HEK293T (cell line): ENCODE measurements around the gene ZSWIM3.
"Not testable (repeated sequence)": the region's sequence is repeated elsewhere in the genome, so short reads cannot be mapped to it uniquely, and the experiment has no call there.

Experiments used
- CTCF ChIA-PET: fragments of 350-600 bp; formaldehyde crosslinking; extraction: SDS; loops from one replicate; lab custom pipeline; 2021; ENCODE audit warnings: antibody characterized with exemption, inconsistent platforms; lab: Yijun Ruan, JAX
- POLR2A ChIA-PET: fragments of 350-600 bp; formaldehyde crosslinking; extraction: SDS; loops from one replicate; lab custom pipeline; 2020; ENCODE audit warnings: antibody characterized with exemption, inconsistent platforms; lab: Yijun Ruan, JAX
- DNase-seq: peaks from one replicate; pipeline ENCODE4 v3.0.0; 2012; ENCODE audit warnings: mixed read lengths; ENCODE audit errors: extremely low spot score
- ARNT ChIP-seq: fragments of 450-650 bp; IDR thresholded peaks from 2 replicates; pipeline ENCODE4 v1.6.1; 2017; ENCODE audit warnings: mild to moderate bottlenecking
- BHLHE40 ChIP-seq: fragments of 450-650 bp; IDR thresholded peaks from 2 replicates; pipeline ENCODE4 v1.6.1; 2016; ENCODE audit warnings: mild to moderate bottlenecking, moderate library complexity, borderline replicate concordance
- CTBP1 ChIP-seq: fragments of 450-650 bp; IDR thresholded peaks from 2 replicates; pipeline ENCODE4 v1.6.1; 2016; ENCODE audit warnings: borderline replicate concordance
- ELF4 ChIP-seq: fragments of 450-650 bp; IDR thresholded peaks from 2 replicates; pipeline ENCODE4 v1.6.1; 2017; ENCODE audit warnings: antibody characterized with exemption
- FOXA1 ChIP-seq: fragments of 450-650 bp; IDR thresholded peaks from 2 replicates; pipeline ENCODE4 v1.6.1; 2016; ENCODE audit warnings: mild to moderate bottlenecking
- FOXK2 ChIP-seq: fragments of 450-650 bp; IDR thresholded peaks from 2 replicates; pipeline ENCODE4 v1.6.1; 2016; ENCODE audit warnings: mild to moderate bottlenecking
- FOXM1 ChIP-seq: fragments of 450-650 bp; IDR thresholded peaks from 2 replicates; pipeline ENCODE4 v1.6.1; 2017; ENCODE audit warnings: mild to moderate bottlenecking, borderline replicate concordance
- HDGF ChIP-seq: fragments of 450-650 bp; IDR thresholded peaks from 2 replicates; pipeline ENCODE4 v1.6.1; 2017; ENCODE audit warnings: antibody characterized with exemption, borderline replicate concordance
- L3MBTL2 ChIP-seq: fragments of 450-650 bp; conservative IDR thresholded peaks from 2 replicates; pipeline ENCODE4 v1.6.1; 2016; ENCODE audit warnings: mild to moderate bottlenecking
- LEF1 ChIP-seq: fragments of 450-650 bp; IDR thresholded peaks from 2 replicates; pipeline ENCODE4 v1.6.1; 2017; ENCODE audit warnings: mild to moderate bottlenecking, borderline replicate concordance
- NFRKB ChIP-seq: fragments of 450-650 bp; IDR thresholded peaks from 2 replicates; pipeline ENCODE4 v1.6.1; 2016; ENCODE audit warnings: mild to moderate bottlenecking, moderate library complexity
- SP1 ChIP-seq: fragments of 450-650 bp; IDR thresholded peaks from 2 replicates; pipeline ENCODE4 v1.6.1; 2017
- SUZ12 ChIP-seq: fragments of 450-650 bp; IDR thresholded peaks from 2 replicates; pipeline ENCODE4 v1.6.1; 2016; ENCODE audit warnings: mild to moderate bottlenecking
- TARDBP ChIP-seq: fragments of 450-650 bp; IDR thresholded peaks from 2 replicates; pipeline ENCODE4 v1.6.1; 2016
- ZNF384 ChIP-seq: fragments of 450-650 bp; IDR thresholded peaks from 2 replicates; pipeline ENCODE4 v1.6.1; 2016
- TF ChIP-seq, protein P1 (sequence below): fragments of 450-650 bp; IDR thresholded peaks from 2 replicates; pipeline ENCODE4 v1.6.1; 2016

The ZSWIM3 gene

DNA sequence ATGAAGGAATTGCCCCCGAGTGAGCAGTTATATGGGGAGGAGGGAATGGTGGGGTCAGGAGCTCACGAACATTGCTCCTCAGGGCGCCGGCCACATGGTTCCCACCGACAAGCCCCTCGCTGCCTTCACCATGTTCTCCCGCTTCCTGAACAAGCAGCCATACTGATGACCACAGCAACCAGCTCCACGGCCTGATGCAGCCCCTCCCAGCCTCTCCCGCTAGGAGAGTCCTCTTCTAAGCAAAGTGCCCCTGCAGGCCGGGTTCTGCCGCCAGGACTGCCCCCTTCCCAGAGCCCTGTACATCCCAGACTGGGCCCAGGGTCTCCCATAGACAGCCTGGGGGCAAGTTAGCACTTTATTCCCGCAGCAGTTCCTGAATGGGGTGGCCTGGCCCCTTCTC, 40.9 kb downstream of the ZSWIM3 start:
- TF ChIP-seq HDGF (no peak), BHLHE40 (no peak), ARNT (no peak), LEF1 (no peak), FOXM1 (no peak), TARDBP (no peak), SUZ12 (no peak), ZNF384 (no peak), ELF4 (no peak), L3MBTL2 (no peak)
- no peak for DNase-seq
- POLR2A ChIA-PET: interaction anchor here (1.0 to 1.6 kb wide), 2 partner anchors 15 to 18 kb away, joined by 4 read pairs; partner anchors contain the start of gene ZSWIM1
- CTCF ChIA-PET: no interaction called here

- CTCF ChIA-PET: no interaction called here
- POLR2A ChIA-PET: interaction anchor here (1.0 to 1.6 kb wide), 2 partner anchors 16 to 19 kb away, joined by 4 read pairs; partner anchors contain the start of gene ZSWIM1
- DNase-seq: no peak
- no peak for TF ChIP-seq ARNT
- TF ChIP-seq ZNF384: no peak
- no peak for TF ChIP-seq HDGF
- TF ChIP-seq FOXM1: no peak
- TF ChIP-seq FOXA1: no peak
- TF ChIP-seq SP1: no peak
- TF ChIP-seq BHLHE40: no peak
- TF ChIP-seq, protein P1, sequence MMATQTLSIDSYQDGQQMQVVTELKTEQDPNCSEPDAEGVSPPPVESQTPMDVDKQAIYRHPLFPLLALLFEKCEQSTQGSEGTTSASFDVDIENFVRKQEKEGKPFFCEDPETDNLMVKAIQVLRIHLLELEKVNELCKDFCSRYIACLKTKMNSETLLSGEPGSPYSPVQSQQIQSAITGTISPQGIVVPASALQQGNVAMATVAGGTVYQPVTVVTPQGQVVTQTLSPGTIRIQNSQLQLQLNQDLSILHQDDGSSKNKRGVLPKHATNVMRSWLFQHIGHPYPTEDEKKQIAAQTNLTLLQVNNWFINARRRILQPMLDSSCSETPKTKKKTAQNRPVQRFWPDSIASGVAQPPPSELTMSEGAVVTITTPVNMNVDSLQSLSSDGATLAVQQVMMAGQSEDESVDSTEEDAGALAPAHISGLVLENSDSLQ: no peak
- no peak for TF ChIP-seq NFRKB
Observed at GRCh38 chr20:45899046-45899835, 41.8 kb downstream of the ZSWIM3 start.

GRCh38 chr20:45901332-45901731, 43.9 kb downstream of the ZSWIM3 start:
- POLR2A ChIA-PET: interaction anchor here (1.8 kb wide), 1 partner anchor 33 kb away, joined by 3 read pairs; no protein-coding TSS in a partner anchor
- CTCF ChIA-PET, DNase-seq: not testable (repeated sequence)

DNA sequence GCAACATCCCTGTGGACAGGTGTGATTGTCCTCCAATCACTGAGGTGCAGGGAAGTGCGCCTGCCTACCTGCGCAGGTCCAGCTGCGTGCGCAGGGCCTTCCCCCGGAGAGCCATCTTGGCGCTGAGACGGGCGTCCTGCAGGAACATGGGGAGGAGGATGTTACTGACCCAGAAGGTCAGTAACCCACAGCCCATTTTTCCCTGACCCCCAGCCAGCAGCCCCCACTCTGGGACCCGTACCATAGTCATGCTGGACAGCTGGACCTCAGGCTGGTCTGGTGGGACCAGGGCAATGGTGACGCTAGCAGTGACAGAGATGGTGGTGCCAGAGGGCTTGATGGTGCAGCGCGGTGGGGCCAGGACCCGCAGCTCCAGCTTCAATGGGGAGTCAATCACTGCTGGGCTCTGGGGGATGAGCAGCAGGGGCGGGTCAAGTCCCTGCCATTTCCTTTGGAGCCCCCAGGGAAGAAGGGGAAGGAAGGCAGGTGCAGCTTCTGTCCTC, 44.8 kb downstream of the ZSWIM3 start:
- TF ChIP-seq SUZ12 (no peak), FOXK2 (no peak), ZNF384 (no peak), FOXM1 (no peak), BHLHE40 (no peak), HDGF (no peak), ARNT (no peak), FOXA1 (no peak), NFRKB (no peak), SP1 (no peak), TARDBP (no peak), ELF4 (no peak), LEF1 (no peak), CTBP1 (no peak), L3MBTL2 (no peak)
- TF ChIP-seq, protein P1: no peak
- no peak for DNase-seq
- ChIA-PET CTCF (no interaction called here), POLR2A (interaction anchor here (1.8 kb wide), 1 partner anchor 32 kb away, joined by 3 read pairs; no protein-coding TSS in a partner anchor)

DNA sequence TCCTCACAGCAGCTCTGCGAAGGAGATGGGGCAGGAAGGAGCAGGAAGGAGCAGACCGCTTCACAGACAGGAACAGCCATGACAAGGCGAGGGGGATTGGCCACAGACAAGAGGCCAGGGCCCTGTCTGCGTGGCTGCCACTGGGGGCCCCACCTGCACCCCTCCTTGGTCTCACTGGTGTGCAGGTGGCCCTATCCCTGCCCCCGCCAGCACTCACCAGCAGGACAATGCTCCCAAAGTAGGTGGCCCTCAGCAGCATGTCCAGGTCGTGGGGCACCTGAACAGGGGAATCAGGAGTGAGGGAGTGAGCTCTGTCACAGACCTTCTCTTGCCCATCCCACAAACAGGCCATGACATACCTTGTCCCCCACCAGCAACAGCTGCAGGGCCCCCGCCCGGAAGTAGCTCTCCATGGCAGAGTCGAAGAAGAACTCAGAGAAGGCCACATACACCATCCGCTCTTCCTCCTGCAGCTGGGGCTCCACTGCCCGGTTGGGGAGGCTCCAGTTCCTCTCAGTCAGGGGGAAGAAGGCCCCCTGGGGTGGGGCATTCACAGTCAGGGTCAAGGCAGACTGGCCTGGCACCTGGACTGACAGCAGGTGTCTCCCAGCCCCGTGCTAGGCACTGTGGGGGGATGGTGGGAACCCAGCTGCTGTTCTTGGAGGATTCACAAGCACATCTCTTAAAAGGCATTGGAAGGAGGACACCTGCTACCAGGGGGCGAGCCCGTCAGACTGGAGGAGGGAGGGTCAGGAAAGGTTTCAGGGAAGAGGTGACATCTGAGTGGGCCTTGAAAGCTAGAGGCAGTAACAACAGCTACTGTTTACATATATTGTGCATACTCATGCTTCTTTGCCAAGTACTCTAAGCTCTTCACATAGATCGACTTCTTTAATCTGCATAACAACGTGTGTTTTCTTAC, 47.4 kb downstream of the ZSWIM3 start:
- ChIA-PET POLR2A (interaction anchor here (0.7 to 3.0 kb wide), 10 partner anchors 13 to 71 kb away, joined by 3 to 16 read pairs (median 4); partner anchors contain the start of genes CTSA, SNX21 and ZSWIM1), CTCF (no interaction called here)
- TF ChIP-seq FOXA1: no peak
- no peak for TF ChIP-seq NFRKB
- no peak for TF ChIP-seq ZNF384
- no peak for TF ChIP-seq BHLHE40
- no peak for TF ChIP-seq ELF4
- no peak for DNase-seq

GRCh38 chr20:45905505-45906079, 48.2 kb downstream of the ZSWIM3 start:
- no peak for TF ChIP-seq SUZ12
- TF ChIP-seq FOXK2: no peak
- no peak for TF ChIP-seq SP1
- no peak for TF ChIP-seq HDGF
- TF ChIP-seq L3MBTL2: no peak
- TF ChIP-seq LEF1: no peak
- no peak for TF ChIP-seq ZNF384
- TF ChIP-seq, protein P1: no peak
- TF ChIP-seq FOXM1: no peak
- no peak for TF ChIP-seq NFRKB
- no peak for TF ChIP-seq ARNT
- no peak for TF ChIP-seq FOXA1
- TF ChIP-seq BHLHE40: no peak
- no peak for TF ChIP-seq TARDBP
- TF ChIP-seq CTBP1: no peak
- TF ChIP-seq ELF4: no peak
- no peak for DNase-seq
- CTCF ChIA-PET: no interaction called here
- POLR2A ChIA-PET: interaction anchor here (0.7 to 3.0 kb wide), 10 partner anchors 14 to 72 kb away, joined by 3 to 16 read pairs (median 4); partner anchors contain the start of genes CTSA, SNX21 and ZSWIM1
